Karpas-422 (cell line): Measurements from ENCODE around the gene RABEP2. TPM values are rescaled to one million over a fixed set of nuclear protein-coding genes. Genes with fewer than 3 reads are reported as not detected.
A peak's percentile ranks its signal among the peaks of the same experiment; 100 is the strongest.
"Not testable (repeated sequence)": the region's sequence is repeated elsewhere in the genome, so short reads cannot be mapped to it uniquely, and the experiment has no call there.

ENCODE experiments used
- DNase-seq: peaks from one replicate; pipeline ENCODE4 v3.0.0-alpha.2; 2015
- H2AFZ ChIP-seq: fragments of 200-600 bp; sonication (generic); 2 replicates; pipeline ENCODE4 v1.6.1; 2014; ENCODE audit warnings: antibody characterized with exemption, low read length, mixed read lengths
- H3K27ac ChIP-seq: fragments of 200-600 bp; sonication (generic); 2 replicates; pipeline ENCODE4 v1.5.1; 2014; ENCODE audit warnings: mild to moderate bottlenecking, low read length, moderate library complexity
- H3K27me3 ChIP-seq: fragments of 200-600 bp; sonication (generic); 2 replicates; pipeline ENCODE4 v1.6.1; 2014; ENCODE audit warnings: low read length, mixed read lengths
- H3K36me3 ChIP-seq: fragments of 200-600 bp; sonication (generic); 2 replicates; pipeline ENCODE4 v1.6.1; 2014; ENCODE audit warnings: low read length, mixed read lengths; ENCODE audit not compliant: insufficient read depth
- H3K4me1 ChIP-seq: fragments of 200-600 bp; sonication (generic); 2 replicates; pipeline ENCODE4 v1.6.1; 2014; ENCODE audit warnings: mild to moderate bottlenecking, low read length, mixed read lengths
- H3K4me2 ChIP-seq: fragments of 200-600 bp; sonication (generic); 2 replicates; pipeline ENCODE4 v1.6.1; 2014; ENCODE audit warnings: low read length, low read depth, mild to moderate bottlenecking; ENCODE audit not compliant: poor library complexity, severe bottlenecking
- H3K4me3 ChIP-seq: fragments of 200-600 bp; sonication (generic); 2 replicates; pipeline ENCODE4 v1.5.1; 2014; ENCODE audit warnings: mild to moderate bottlenecking, antibody characterized with exemption, low read length, mixed read lengths
- H3K79me2 ChIP-seq: fragments of 200-600 bp; sonication (generic); 2 replicates; pipeline ENCODE4 v1.6.1; 2014; ENCODE audit warnings: mild to moderate bottlenecking, low read length, mixed read lengths
- H3K9ac ChIP-seq: fragments of 200-600 bp; sonication (generic); 2 replicates; pipeline ENCODE4 v1.6.0; 2014; ENCODE audit warnings: low read length
- H3K9me2 ChIP-seq: fragments of 200-600 bp; sonication (generic), shearing (Covaris generic); replicated peaks from 2 replicates; pipeline ENCODE4 v1.6.0; 2014; ENCODE audit warnings: mild to moderate bottlenecking, low read length, moderate library complexity; ENCODE audit not compliant: insufficient read depth
- H3K9me3 ChIP-seq: fragments of 300-700, 200-600 bp; sonication (generic); 2 replicates; pipeline ENCODE4 v1.6.1; 2014; ENCODE audit warnings: low read length, mixed read lengths
- H4K20me1 ChIP-seq: fragments of 200-600 bp; sonication (generic); 2 replicates; pipeline ENCODE4 v1.6.1; 2014; ENCODE audit warnings: mild to moderate bottlenecking, antibody characterized with exemption, low read length, low read depth; ENCODE audit not compliant: insufficient read depth
- total RNA-seq: library from RNA; depleted of rRNA; stranded (reverse); fragments of >200 nt; shearing (Covaris generic); gene quantifications from 2 replicates; pipeline ENCODE4 v1.2.3, GENCODE V29; 2014; ENCODE audit warnings: low replicate concordance

RABEP2 gene
- total RNA-seq, 1 experiment from 2014 or later = 15.9 TPM

DNA sequence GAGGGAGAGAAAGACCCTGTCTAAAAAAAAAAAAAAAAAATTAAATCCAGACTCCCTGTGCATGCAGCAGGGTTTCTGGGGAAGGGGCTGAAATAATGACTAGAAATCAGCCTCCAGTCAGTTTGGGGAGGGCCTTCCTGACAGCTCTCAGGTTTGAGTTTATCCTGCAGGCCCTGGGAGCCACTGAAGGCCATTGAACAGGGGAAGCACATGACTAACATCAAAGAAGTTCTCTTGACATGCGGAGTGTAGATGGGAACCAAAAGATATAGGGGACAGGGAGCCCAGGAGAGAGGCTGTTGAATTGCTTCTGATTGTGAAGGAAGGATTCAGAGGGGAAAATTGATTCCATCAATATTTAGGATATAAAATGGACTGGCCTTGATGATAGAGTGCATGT, 2.8 kb upstream of the RABEP2 start:
- Histone ChIP-seq H3K4me3 (no peak overlapping the region), H3K79me2 (peaks cover 21% of the 10 kb centered on the region), H3K4me2 (no peak overlapping the region), H4K20me1 (no peaks in the 10 kb centered on the region), H3K27me3 (no peaks in the 10 kb centered on the region), H3K9me3 (no peaks in the 10 kb centered on the region), H3K9me2 (no peaks in the 10 kb centered on the region), H3K4me1 (peaks cover 44% of the 10 kb centered on the region), H3K27ac (peak overlapping the region; percentile 59; the same call in 1 of the 2 replicates), H3K9ac (no peak overlapping the region), H2AFZ (no peak overlapping the region), H3K36me3 (peaks cover 5% of the 10 kb centered on the region)
- DNase-seq = peak; percentile 41

DNA sequence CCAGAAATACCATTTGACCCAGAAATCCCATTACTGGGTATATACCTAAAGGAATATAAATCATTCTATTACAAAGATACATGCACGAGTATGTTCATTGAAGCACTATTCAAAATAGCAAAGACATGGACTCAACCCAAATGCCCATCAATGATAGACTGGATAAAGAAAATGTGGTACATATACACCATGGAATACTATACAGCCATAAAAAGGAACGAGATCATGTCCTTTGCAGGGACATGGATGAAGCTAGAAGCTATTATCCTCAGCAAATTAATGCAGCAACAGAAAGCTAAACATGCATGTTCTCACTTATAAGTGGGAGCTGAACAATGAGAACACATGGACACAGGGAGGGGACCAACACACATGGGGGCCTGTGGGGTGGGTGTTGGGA, 1.2 kb upstream of the RABEP2 start:
- H3K9me3 ChIP-seq, H3K9me2 ChIP-seq, H3K79me2 ChIP-seq, DNase-seq, H4K20me1 ChIP-seq, H3K27me3 ChIP-seq, H2AFZ ChIP-seq, H3K36me3 ChIP-seq: not testable (repeated sequence)
- H3K9ac ChIP-seq = peak overlapping the region; percentile 94
- H3K4me3 ChIP-seq = peak overlapping the region; percentile 71
- peak overlapping the region; percentile 98 for H3K27ac ChIP-seq
- H3K4me2 ChIP-seq = peak overlapping the region; percentile 86
- peaks cover 37% of the 10 kb centered on the region for H3K4me1 ChIP-seq

DNA sequence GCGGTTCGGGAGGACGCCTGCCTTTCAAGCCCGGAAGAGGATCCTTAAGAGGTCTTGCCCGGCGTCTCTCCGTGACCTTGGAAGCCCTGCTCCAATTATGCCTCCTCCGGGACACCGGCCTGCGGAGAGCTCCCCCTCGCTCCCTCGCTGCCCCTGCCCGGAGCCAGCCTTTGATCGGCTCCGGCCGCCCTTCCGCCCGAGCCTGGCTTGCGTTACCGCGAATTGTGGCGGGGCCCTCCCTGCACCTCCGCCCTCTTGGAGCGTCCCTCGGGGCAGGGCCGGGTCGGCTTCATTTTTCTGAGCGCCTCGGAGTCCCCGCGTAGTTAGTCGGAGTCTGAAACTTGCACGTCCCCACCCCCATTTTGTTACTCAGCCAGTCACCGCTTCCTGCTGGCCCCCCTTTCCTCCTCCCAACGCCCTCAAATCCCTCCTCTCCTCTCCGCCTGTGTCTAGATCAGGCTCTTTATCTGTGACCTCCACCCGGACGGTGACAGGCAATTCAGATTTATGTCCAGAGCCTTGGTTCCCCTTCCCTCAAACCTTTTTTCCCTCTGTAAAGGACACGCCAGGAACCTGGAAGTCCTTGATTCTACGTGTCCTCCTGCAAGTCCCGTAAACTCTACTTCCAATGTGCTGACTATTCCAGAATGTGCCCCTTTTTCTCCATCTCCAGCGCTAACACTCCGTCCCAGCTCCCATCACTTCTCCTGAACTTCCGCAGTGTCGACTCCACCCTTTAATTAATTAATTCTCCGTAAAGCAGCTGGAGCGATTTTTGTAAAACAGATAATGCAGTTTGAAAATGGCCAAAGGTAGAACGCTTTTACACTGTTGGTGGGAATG, 569 bp upstream of the RABEP2 start:
- peak overlapping the region; percentile 86 for H3K4me2 ChIP-seq
- H3K27me3 ChIP-seq = no peaks in the 10 kb centered on the region
- H2AFZ ChIP-seq = no peak overlapping the region
- no peaks in the 10 kb centered on the region for H4K20me1 ChIP-seq
- H3K79me2 ChIP-seq = peaks cover 10% of the 10 kb centered on the region
- no peaks in the 10 kb centered on the region for H3K9me2 ChIP-seq
- H3K27ac ChIP-seq = peak overlapping the region; percentile 98
- H3K9me3 ChIP-seq = no peaks in the 10 kb centered on the region
- H3K4me3 ChIP-seq = peak overlapping the region; percentile 71
- H3K9ac ChIP-seq = peak overlapping the region; percentile 94
- peaks cover 5% of the 10 kb centered on the region for H3K36me3 ChIP-seq
- H3K4me1 ChIP-seq = peaks cover 30% of the 10 kb centered on the region
- peak; percentile 95 for DNase-seq

DNA sequence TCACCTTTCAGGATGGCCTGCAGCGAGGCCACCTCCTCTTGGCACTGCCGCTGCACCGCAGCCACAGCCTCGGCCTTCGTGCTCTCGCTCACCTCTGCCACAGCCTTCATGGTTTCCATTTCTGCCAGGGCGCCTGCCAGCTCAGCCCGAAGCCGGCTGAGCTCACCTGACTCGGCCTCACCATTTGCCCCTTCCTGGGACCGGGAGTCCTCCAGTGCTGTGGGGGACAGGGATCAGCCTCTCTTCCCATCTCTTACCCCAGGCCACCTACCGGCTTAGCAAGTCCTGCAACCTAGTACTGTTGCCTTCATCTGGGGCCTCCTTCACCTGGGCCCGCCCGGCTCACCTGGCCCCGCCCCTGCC, 658 bp downstream of the RABEP2 start:
- Histone ChIP-seq H3K4me3 (peak overlapping the region; percentile 71), H3K79me2 (peaks cover 10% of the 10 kb centered on the region), H3K4me1 (peaks cover 23% of the 10 kb centered on the region), H3K9me3 (no peaks in the 10 kb centered on the region), H3K9me2 (no peaks in the 10 kb centered on the region), H2AFZ (no peak overlapping the region), H3K27me3 (no peaks in the 10 kb centered on the region), H3K27ac (peak overlapping the region; percentile 98), H3K9ac (peak overlapping the region; percentile 94), H3K4me2 (peak overlapping the region; percentile 86), H4K20me1 (no peaks in the 10 kb centered on the region), H3K36me3 (peaks cover 8% of the 10 kb centered on the region)
- DNase-seq = no peak

DNA sequence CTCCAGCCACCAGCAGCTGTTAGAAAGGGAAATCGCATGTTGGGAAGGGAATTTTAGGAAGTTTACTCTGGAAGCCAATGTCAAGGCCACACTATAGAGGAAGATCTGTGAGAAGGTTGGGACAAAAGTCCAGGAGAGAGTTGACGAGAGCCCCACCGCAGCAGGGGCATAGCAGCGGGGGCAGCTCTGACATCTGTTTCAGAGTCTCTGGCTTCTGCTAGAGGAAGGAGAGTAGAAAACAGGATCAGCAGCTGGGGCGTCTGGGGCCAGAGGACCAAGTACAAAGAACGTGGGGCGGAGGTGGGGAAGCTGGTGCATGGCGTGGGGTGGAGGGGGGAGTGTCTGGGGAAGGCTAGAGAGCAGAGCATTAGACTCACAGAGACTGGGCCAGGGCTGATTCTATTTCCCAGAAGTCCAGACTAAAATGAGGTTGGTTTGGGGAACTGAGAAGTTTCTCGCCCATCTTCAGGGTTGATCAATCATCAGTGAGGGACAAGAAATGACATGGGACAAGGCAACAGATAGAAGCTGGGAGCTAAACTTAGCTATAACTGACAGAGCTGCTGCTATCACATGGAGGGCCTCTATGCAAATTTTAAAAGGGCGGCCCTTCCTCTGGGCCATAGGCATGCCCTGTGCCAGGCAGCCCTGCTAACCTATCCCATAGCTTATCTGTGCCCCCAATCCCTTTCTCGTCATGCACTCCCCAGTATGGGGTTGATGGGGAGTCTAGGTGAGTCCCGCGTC, 1.2 kb downstream of the RABEP2 start:
- peaks cover 10% of the 10 kb centered on the region for H3K79me2 ChIP-seq
- H3K9me3 ChIP-seq = no peaks in the 10 kb centered on the region
- no peak overlapping the region for H2AFZ ChIP-seq
- peak overlapping the region; percentile 94 for H3K9ac ChIP-seq
- DNase-seq = peak; percentile 96
- no peaks in the 10 kb centered on the region for H4K20me1 ChIP-seq
- no peaks in the 10 kb centered on the region for H3K27me3 ChIP-seq
- H3K4me1 ChIP-seq = peaks cover 23% of the 10 kb centered on the region
- peaks cover 13% of the 10 kb centered on the region for H3K36me3 ChIP-seq
- peak overlapping the region; percentile 71 for H3K4me3 ChIP-seq
- H3K4me2 ChIP-seq = peak overlapping the region; percentile 86
- H3K27ac ChIP-seq = peak overlapping the region; percentile 98
- H3K9me2 ChIP-seq = no peaks in the 10 kb centered on the region

DNA sequence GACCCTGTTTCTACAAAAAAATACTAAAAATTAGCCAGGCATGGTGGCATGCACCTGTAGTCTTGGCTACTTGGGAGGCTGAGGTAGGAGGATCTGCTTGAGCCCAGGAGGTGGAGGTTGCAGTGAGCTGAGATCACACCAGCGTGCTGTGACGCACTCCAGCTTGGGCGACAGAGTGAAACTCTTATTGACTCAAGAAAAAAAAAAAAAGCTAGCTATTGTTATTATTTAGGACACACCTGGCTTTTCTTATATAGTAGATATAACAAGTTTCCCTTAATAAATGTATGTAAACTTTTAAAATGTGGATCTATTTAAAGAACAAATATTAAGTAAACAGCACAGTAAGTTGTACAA, 1.8 kb downstream of the RABEP2 start:
- peak overlapping the region; percentile 94 for H3K9ac ChIP-seq
- H3K79me2 ChIP-seq = peaks cover 10% of the 10 kb centered on the region
- H3K9me2 ChIP-seq = no peaks in the 10 kb centered on the region
- H4K20me1 ChIP-seq = no peaks in the 10 kb centered on the region
- no peak overlapping the region for H2AFZ ChIP-seq
- peak overlapping the region; percentile 86 for H3K4me2 ChIP-seq
- peaks cover 23% of the 10 kb centered on the region for H3K4me1 ChIP-seq
- peak overlapping the region; percentile 71 for H3K4me3 ChIP-seq
- H3K27ac ChIP-seq = peak overlapping the region; percentile 98
- H3K27me3 ChIP-seq = no peaks in the 10 kb centered on the region
- H3K9me3 ChIP-seq = no peaks in the 10 kb centered on the region
- no peak for DNase-seq
- peaks cover 14% of the 10 kb centered on the region for H3K36me3 ChIP-seq

DNA sequence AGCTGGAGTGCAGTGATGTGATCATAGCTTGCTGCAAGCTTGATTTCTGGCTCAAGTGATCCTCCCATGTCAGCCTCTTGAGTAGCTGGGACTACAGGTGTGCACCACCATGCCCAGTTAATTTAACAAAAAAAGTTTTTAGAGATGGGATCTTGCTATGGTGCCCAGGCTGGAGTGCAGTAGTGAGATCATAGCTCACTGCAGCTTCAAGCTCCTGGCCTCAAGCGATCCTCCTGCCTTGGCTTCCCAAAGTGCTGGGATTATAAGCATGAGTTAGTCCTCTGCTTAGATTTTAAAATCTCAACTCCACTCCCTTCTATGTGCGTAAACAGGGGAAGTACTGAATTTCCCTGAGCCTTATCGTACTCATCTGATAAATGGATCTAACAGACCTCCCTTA, 6.3 kb downstream of the RABEP2 start:
- no peaks in the 10 kb centered on the region for H3K9me2 ChIP-seq
- no peak overlapping the region for H3K9ac ChIP-seq
- no peak overlapping the region for H3K4me2 ChIP-seq
- no peaks in the 10 kb centered on the region for H4K20me1 ChIP-seq
- no peak overlapping the region for H3K27ac ChIP-seq
- no peak for DNase-seq
- peaks cover 14% of the 10 kb centered on the region for H3K36me3 ChIP-seq
- no peaks in the 10 kb centered on the region for H3K27me3 ChIP-seq
- peaks cover 10% of the 10 kb centered on the region for H3K79me2 ChIP-seq
- no peak overlapping the region for H3K4me3 ChIP-seq
- peaks cover 8% of the 10 kb centered on the region for H3K4me1 ChIP-seq
- no peaks in the 10 kb centered on the region for H3K9me3 ChIP-seq
- no peak overlapping the region for H2AFZ ChIP-seq

DNA sequence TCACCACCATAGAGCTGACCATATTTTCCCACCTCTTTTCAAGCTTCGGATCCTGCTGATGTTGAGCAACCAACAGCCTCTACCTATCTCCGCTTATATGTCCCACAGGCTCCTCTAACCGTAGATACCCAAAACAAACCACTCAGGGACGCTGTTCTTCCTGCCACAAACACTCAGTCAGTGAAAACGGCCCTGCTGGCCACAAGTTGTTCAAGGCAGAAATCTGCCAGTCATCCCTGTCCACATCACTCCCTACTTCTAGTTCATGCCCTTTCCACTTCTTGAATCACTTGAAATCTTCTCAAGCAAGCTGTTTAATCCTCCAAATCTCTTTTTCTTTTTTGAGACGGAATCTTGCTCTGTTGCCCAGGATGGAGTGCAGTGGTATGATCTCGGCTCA, 7.9 kb downstream of the RABEP2 start:
- H2AFZ ChIP-seq = no peak overlapping the region
- no peaks in the 10 kb centered on the region for H3K9me3 ChIP-seq
- DNase-seq = no peak
- no peak overlapping the region for H3K4me2 ChIP-seq
- no peaks in the 10 kb centered on the region for H3K27me3 ChIP-seq
- no peaks in the 10 kb centered on the region for H3K9me2 ChIP-seq
- H3K79me2 ChIP-seq = no peaks in the 10 kb centered on the region
- no peak overlapping the region for H3K4me3 ChIP-seq
- 0 out of 2 replicates have a peak, but pooled peaks cover 8% of the 10 kb centered on the region for H3K36me3 ChIP-seq
- no peak overlapping the region for H3K9ac ChIP-seq
- no peaks in the 10 kb centered on the region for H4K20me1 ChIP-seq
- no peak overlapping the region for H3K27ac ChIP-seq
- no peaks in the 10 kb centered on the region for H3K4me1 ChIP-seq
